ENCODE measurements around the gene RHOT1.
A peak's percentile ranks its signal among the peaks of the same experiment; 100 is the strongest.
"Not testable (repeated sequence)": the region's sequence is repeated elsewhere in the genome, so short reads cannot be mapped to it uniquely, and the experiment has no call there.

The RHOT1 gene

GRCh38 chr17:32142038-32142856, at the start of gene RHOT1:
Gene RHOT1, plus strand, starts transcription at chr17:32142502. Its CDS starts 191 bp downstream, at chr17:32142693.
- DNase-seq = peak in 54 of 58 donors; percentile 23 to 88 (median 71)

GRCh38 chr17:32099686-32100085, 42.6 kb upstream of the RHOT1 start:
- no peak for DNase-seq

GRCh38 chr17:32100323-32100722, 42.0 kb upstream of the RHOT1 start:
- not testable (repeated sequence) for DNase-seq

- no peak for DNase-seq
Observed at GRCh38 chr17:32100971-32101631, 41.2 kb upstream of the RHOT1 start.

GRCh38 chr17:32102172-32102571, 40.1 kb upstream of the RHOT1 start:
- no peak for DNase-seq

- no peak for DNase-seq
Observed at GRCh38 chr17:32102646-32103186, 39.6 kb upstream of the RHOT1 start.

- peak in 19 of 58 donors; percentile 4 to 41 (median 19) for DNase-seq
Observed at GRCh38 chr17:32103476-32104113, 38.7 kb upstream of the RHOT1 start.

GRCh38 chr17:32104158-32104557, 38.1 kb upstream of the RHOT1 start:
- DNase-seq = no peak

GRCh38 chr17:32106471-32106981, 35.8 kb upstream of the RHOT1 start:
- DNase-seq = not testable (repeated sequence)

- DNase-seq = not testable (repeated sequence)
Observed at GRCh38 chr17:32107194-32107593, 35.1 kb upstream of the RHOT1 start.

GRCh38 chr17:32110596-32110995, 31.7 kb upstream of the RHOT1 start:
- no peak for DNase-seq

- peak in 34 of 58 donors; percentile 6 to 62 (median 20) for DNase-seq
Observed at GRCh38 chr17:32111141-32111771, 31.0 kb upstream of the RHOT1 start.

GRCh38 chr17:32112416-32112815, 29.9 kb upstream of the RHOT1 start:
- no peak for DNase-seq

GRCh38 chr17:32114536-32114935, 27.8 kb upstream of the RHOT1 start:
- no peak for DNase-seq

- not testable (repeated sequence) for DNase-seq
Observed at GRCh38 chr17:32115546-32115945, 26.8 kb upstream of the RHOT1 start.

GRCh38 chr17:32116937-32117336, 25.4 kb upstream of the RHOT1 start:
- no peak for DNase-seq

GRCh38 chr17:32117399-32117798, 24.9 kb upstream of the RHOT1 start:
- peak in 3 of 58 donors; percentile 17 to 33 (median 18) for DNase-seq

- not testable (repeated sequence) for DNase-seq
Observed at GRCh38 chr17:32118088-32118487, 24.2 kb upstream of the RHOT1 start.

GRCh38 chr17:32118835-32119234, 23.5 kb upstream of the RHOT1 start:
- no peak for DNase-seq

GRCh38 chr17:32120141-32120540, 22.2 kb upstream of the RHOT1 start:
- no peak for DNase-seq

GRCh38 chr17:32120716-32121115, 21.6 kb upstream of the RHOT1 start:
- DNase-seq = no peak

Measured in anterior cingulate cortex (tissue), 58 donors.